Measurements from ENCODE around the gene FRMPD1.

The FRMPD1 gene

DNA sequence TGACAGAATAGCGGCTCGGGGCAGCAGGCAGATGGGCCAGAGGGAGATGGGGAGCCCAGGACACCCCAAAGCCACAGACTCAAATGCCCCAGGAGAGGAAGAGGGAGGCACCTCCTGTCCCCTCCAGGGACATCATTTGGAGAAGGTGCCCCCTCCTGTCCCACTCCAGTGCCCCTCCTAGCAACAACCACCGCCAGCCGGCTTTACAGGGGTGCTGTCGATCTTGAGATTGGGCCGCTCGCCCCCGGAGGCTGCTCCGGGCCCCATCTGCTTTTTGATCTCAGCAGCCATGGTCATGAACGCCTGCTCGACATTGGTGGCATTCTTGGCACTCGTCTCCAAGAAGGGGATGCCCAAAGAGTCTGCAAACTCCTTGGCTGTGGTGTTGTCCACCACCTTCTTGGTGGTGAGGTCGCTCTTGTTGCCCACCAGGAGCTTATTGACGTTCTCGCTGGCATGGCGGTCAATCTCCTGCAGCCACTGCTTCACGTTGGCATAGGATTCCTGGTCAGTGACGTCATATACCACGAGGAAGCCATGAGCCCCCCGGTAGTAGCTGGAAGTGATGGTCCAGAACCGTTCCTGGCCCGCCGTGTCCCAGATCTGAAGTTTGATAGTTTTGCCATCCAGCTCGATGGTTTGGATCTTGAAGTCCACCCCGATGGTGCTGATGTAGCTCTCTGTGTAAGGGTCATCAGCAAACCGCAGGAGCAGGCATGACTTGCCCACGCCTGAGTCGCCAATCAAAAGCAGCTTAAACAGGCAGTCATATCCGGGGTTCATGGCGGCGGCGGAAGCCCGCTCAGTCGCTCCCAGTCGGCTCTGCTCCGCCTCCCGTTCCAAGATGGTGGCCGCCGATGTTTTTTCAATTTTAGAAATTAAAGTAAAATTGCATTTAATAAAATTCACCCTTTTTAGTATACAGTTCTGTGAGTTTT is 14.0 kb upstream of the FRMPD1 start:
- DNase-seq (ENCODE audit: low spot score), result no peak

DNA sequence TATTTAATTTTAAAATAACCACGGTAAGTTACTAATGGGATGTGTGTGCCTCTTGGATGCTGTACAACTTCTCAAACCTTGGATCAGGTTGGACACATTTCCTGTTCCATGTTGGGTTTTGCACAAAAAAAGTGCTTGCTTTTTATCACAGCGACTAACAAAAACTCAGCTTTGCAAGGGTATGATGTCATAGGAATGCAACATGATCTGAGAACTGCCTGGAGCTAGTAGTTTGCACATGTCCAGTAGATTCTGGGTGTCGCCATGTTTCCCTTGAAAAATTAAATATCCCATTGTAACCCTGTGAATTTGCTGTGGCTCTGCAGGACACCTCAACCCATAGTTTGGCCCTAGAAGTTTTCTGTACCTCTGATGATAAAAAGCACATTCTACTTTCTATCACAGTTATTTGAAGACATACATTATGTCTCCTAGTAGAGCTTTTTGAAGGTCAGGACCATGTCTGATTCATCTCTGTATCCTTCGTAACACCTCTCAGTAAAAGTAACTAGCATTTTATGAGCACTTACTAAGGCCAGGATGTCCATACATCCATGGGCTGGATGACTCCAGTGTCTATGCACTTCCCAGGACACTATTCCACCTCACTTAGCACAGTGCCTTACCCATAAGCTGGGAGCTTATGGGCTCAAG is 11.5 kb upstream of the FRMPD1 start:
- DNase-seq (ENCODE audit: low spot score), result no peak

DNA sequence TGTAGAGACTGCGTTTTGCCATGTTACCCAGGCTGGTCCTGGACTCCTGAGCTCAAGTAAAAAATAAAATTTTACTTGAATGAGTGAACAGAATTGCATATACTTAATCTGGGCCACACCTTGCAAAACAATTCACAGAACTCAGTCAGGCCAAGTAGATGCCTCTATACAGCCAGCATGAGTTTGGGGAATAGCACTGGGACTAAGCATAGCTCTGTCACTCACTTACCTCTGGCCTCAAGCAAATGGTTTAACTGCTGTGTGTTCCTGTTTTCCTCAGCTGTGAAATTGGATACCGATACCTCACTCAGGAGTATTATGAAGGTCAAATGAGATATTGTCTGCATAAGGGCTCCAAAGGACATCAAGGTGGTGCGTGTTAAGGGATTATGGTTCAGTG is 10.9 kb upstream of the FRMPD1 start:
- DNase-seq (ENCODE audit: low spot score), result no peak

DNA sequence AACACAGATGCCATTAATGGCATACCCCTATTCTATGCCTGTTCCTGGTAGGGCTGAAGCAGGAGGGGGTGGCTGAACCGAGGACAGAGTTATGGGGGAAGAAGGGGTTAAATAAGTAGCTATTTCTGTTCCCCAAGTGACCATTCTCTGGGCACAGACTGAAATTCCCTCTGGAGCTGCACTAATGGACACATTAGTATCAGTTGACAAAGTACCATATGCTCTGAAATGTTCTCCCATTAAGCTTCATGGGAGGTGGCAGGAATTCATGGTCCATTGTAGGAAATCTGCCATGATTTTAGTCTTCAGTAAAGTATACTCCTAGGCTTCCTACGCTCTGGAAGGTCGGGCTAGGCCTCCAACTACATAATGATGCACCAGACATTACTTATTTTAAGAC is 10.5 kb upstream of the FRMPD1 start:
- no peak for DNase-seq (ENCODE audit: low spot score)

DNA sequence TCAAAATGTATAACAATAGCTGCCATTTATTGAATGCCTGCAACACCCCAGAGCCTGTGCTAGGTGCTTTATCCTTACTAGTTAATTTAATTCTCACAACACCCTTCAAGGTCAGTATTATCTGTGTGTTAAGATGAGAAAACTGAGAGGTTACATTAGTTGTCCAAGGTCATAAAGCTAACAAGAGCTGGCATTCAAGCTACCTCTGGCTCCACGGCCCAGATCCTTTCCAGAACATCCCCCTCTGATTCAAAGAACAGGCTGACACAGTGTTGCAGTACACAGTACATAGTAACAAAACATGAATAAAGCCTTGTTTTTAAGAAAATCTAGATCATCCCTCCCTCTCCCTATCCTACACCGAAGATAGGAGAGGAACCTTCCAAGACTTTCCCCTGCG is 9.4 kb upstream of the FRMPD1 start:
- DNase-seq (ENCODE audit: low spot score), result no peak

DNA sequence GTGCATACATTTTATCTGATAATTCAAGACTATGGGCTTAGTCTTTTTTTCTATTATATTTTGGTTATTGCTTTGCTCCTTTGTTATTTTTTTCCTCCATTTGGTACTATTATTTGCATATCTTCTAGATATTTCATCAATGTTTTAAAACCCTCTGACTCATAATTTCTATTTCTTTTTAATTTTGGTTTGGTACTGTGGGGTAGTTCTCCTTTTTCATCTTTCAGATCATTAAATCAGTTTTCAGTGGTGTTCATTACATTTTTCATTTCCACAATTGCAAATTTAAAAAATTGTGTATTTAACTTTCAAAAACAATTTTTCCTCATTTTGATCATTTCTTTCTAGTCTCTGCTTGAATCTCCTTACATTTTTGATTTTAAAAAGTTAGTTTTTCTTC is 7.5 kb upstream of the FRMPD1 start:
- DNase-seq (ENCODE audit: low spot score), result no peak

DNA sequence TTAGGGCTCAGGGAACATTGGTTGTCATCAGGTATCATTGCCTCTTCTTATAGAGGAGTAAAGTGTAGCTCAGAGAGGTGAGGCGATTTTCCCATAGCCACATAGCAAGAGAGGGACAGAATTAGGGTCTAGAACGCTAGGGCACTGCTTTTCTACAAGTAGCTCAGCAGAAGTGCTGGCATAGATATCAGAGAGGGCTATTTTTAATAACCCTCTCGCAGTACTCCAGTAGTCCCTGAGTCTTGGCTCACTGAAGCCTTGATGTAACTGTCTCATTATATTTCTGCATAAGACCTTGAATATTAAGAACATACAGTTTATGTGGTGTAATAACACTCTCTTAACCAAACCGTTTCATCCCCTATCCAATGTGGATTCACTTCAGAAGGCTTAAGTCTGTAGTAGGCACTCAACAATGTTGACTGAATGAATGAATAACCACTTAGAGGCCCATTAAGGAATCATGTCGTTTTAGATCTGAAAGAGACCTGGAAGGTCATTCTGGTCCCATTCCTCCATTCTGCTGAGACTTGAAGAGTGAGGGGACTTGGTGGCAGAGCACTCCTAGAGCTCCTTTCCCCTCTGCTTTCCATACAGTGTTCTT is 4.7 kb upstream of the FRMPD1 start:
- no peak for DNase-seq (ENCODE audit: low spot score)

DNA sequence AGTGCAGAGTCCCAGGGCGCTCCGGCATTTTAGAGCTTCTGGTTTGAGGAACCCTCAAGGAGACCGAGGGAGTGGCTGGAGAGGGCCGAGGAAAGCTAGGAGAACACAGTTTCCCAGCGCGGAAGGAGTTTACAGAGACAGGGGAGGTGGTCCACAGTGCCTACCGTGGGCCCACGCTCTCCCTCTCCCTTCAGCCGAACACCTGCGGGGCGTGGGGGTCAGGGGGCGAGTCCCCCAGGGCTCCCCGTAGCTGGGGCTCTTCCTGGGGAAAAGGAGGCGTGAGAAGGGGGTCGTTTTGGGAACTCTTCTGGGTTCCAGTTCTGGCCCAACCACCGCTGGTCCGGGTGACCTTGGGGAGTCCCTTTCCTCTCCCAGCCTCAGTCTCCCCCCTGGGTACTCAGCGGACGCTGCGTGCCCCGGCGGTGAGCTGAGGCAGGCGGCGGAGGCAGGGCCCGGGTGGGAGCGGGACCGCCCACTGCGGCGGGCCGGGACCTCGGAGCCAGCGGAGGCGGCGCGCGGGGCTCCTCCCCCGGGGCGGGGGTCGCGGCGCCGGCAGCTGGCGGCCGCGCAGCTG is 368 bp upstream of the FRMPD1 start:
- DNase-seq (ENCODE audit: low spot score), result no peak

DNA sequence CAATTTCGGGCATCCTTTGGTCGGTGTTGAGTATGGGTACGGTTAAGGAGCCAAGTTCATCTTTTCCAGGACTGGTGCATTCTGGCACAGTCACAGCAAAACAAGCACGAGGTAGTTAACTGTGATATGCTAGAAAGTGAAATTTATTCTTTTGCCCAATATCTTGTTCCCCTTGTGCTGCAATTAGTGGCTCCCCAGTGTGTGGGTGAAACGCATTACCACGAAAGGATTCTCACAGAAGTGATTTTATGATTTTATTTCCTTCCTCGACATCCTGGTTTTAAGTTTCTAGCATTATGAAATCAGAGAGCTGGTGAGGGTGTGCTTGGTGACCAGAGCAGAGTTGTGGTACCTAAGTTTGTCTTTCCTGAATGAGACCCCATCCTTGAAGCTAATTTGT is 1.5 kb downstream of the FRMPD1 start:
- no peak for DNase-seq (ENCODE audit: low spot score)

DNA sequence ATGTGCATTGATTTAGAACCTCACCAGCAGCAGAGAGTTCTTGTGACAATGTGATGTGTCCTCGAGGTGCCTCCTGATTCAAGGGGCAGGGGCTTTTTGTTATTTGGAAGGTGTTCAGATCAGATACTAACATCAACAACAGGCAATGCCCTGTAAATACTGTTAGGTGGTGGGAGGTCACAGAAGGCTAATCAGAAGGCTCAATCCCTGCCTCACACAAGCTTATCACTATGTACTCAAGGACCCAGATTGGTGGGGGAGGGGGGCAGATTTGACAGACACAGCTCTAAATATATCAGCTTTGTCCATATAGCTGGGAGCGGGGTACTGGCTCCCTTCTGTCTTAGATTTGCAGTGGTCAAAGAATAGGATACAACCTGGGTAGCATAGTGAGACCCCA is 2.6 kb downstream of the FRMPD1 start:
- DNase-seq (ENCODE audit: low spot score), result no peak

DNA sequence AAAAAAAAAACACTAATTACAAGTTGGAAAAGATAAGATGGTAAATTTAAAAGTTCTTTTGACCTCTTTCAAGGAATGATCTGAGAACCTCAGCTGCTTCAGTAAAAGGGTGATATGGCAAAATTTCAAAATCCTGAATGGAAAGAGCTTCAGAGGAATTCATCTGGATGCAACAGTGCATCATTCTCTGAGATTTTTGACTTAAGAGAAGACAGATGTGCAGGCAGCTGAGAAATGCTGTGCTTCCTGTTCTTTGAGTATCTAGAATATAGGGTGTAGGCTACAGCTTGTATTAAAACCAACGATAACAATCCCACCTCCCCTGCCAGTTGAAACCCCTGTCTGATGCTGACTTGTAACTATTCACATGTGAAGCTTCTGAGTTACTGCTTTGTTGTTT is 6.2 kb downstream of the FRMPD1 start:
- DNase-seq (ENCODE audit: low spot score), result no peak

DNA sequence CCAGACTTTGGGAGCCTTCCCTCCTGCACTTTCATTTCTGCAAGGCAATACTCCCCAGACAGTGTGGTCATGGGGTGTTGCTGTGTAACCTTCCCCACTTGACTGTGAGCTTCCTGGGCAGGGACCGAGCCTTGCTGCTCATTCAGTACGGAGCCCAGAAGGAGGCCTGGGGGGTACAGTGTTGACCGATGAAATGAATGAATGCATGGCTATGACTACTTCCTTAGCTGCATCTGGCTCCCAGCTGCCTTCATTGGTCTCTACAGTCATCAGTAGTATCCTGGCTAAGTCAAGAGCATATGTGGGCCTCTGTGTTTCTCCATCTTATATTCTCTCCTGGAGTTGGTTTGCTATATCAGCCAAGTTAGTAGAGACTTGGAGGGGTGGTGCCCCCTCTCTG is 9.9 kb downstream of the FRMPD1 start:
- no peak for DNase-seq (ENCODE audit: low spot score)

DNA sequence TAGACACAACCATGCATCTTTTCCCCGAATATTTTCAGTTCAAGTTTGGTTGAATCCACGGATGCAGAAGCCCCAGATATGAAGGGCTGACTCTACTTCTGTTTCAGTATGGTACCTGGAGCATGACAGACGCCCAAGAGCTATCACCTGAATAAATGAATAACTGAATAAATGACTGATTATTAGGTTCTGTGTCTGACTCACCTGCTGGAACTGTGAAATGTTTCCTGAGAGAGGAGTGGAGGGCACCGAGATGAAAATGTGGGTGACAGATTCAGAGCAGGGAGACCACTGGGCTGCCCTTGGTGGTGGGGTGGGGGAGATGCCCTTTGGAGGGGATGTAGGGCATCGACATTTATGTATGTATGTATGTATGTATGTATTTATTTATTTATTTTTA is 13.2 kb downstream of the FRMPD1 start:
- no peak for DNase-seq (ENCODE audit: low spot score)

DNA sequence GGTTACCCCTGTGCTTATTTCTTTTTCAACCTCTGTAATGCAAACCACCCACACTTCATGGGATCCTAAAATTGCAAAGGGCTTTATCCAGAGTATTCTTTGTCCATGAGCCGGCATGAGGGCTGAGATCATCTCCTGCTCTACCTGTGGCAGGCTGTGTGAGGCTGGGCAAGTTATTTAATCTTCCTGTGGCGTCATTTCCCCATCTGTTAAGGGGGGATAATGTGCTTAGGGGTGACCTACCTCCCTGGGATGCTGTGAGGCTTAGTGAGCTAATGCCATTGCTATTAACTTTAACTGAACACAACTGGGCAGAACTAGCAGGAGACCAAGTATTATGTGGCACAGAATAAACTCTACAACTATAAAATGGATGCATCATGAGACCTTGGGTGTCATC is 17.0 kb downstream of the FRMPD1 start:
- DNase-seq (ENCODE audit: low spot score), result no peak

DNA sequence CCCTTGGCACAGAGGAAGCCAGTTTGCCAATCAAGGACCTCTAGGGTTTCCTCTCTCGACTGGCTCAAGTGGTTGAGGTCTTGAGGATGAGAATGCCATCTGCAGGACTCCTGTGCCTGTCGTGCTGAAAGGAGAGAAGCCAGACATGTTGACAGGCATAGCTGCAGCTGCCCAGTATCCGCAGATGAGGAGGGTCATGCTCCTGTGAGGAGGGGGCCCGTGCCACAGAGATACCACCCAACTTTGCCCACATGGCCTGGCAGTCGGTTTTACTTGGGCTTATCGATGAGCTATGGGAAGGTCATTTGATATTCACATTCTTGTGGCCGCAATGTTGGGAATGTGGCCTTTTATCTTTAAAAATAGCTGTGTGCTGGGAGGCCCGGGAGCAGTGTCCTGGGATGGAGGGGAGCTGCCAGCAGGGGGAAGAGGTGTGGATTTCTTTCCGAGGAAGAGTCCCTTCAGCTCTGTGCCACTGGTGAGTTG is 17.4 kb downstream of the FRMPD1 start:
- peak; percentile 44 for DNase-seq (ENCODE audit: low spot score)

DNA sequence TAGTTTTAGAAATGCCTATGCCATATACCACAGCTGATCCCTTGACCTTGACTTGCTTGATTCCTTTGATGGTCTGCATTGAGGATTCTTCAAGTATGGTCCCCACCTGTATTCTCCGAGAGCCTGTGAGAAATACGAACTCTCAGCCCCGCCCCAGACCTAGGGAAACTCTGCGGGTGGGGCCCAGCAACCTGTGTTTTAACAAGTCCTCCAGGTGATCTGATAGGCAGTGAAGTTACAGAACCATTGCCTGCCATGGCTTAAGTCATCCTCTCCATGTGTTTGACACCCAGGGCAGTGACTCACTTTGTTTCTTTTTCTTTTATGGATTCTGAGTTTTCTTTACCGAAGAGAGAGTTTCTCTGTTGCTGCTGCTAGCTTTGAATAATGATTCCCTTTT is 18.5 kb downstream of the FRMPD1 start:
- no peak for DNase-seq (ENCODE audit: low spot score)

DNA sequence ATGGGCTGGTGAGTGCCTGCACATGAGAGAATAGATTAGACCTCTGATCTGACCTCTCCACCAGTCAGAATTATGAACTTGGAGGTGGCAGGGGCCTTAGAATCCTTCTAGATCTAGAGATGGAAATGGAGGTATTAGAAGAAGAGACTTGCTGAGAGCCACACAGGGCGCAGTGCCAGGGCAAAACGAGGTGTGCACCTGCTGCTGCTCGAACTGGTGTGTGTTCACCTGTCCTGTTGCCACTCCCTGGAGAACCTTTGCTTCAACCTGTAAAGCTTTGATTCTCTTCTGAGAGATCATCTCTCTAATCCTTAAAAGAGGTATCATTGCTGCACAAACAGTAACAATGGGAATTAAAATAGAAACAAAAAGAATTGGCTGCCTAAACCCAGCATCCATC is 24.9 kb downstream of the FRMPD1 start:
- DNase-seq (ENCODE audit: low spot score), result no peak

DNA sequence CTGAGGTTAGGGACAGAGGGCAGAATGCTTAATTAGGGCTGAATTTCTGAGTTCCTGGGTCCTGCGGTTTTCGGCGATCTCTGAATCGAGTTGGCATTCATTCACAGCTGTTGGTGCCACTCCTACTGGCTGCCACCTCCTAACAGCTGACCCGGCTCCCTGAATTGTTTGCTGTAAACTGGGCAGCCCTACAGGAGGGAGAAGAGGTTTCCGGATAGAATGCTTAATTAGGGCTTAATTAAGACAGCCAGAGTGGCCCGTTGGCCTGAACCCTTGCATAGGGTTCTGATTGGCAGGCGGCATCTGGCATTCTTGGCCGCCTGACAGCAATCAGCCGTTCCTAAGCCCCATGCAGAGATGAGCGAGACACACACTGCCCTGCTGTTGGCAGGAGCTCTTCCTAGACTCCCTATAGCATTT is 25.7 kb downstream of the FRMPD1 start:
- peak; percentile 8 for DNase-seq (ENCODE audit: low spot score)

DNA sequence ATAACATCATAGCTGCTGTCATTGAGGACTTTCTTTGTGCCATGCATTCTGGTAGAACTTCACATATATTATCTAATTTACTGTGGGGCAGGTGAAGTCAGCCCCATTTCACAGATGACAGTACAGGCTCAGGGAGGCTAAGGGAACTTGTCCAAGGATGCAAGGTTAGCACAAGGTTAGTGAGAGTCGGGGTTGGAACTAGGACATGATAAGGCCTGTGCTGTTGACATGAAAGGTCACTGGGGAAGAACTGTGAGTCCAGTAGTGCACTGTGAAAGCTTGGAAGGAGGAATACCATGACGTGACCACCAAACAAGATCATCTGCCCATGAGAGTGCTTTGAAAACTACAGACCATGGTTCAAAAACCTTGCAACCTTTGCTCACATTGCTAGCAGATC is 26.7 kb downstream of the FRMPD1 start:
- DNase-seq (ENCODE audit: low spot score), result no peak

DNA sequence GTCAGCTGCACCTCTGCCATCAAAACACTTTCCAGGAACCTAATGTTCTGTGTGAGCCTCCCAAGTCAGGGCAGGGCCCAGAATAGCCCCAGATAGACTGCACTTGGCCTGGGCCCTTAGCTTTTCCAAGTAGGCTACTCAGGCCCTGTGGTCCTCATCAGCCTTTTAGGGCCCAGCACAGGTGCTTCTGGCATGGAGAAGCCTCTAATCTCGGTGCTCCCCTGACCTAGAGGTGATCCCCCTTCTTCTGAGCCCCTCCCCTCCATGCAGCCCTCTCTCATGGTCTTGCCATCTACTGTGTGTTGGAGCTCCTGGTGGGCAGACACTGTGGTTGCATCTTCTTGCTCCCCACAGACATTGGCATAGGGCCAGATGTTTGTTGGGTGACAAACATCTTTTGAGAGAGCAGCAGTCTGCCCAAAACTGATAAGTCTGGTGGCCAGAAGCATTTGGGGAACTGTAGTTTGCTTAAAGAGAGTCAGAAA is 28.1 kb downstream of the FRMPD1 start:
- DNase-seq (ENCODE audit: low spot score), result peak; percentile 7

DNA sequence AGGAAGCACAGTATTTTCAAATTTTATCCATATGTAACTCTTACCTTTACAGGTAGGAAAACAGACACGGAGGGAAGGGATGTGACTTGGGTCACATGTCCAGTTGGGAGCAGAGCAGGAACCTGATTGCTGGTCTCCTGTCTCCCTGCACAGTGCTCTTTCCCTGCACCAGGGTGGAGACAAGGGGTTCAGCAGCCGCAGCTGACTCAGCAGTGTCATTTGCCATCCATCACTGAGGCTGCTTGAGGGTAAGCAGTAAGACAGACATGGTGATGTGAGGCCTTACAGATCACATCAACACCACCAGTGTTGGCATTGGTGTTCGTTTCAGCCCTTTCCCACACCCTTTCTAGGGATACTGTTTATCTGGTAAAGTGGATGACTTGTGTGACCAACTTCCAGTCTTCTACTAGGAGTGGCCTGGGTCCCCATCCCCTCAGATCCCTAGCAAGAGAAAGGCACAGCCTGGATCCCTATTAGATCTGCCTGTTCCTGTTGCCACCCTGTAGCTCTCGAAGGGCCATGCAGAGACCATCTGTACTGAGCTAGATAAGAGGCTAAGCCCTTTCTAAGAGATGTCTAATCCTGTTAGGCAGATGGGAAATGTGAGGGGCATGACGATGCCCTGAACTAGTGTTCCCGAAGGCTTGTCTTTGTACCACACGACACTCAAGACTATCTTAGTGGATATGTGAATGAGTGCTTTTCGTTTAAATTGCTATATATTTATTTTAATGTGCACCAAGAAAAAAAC is 29.1 kb downstream of the FRMPD1 start:
- DNase-seq (ENCODE audit: low spot score), result no peak

DNA sequence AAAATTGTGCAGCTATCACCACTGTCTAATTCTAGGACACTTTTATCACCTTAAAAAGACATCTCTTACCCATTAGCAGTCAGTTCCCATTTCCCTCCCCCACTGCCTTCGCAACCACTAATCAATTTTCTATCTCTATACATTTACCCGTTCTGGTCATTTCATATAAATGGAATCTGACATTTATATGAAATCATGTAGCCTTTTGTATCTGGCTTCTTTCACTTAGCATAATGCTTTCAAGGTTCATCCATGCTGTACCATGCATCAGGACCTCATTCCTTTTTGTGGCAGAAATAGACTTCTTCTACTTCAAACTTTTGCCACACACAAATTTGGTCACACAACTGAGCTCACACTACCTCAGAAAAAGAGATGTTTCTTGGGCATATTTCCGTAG is 32.2 kb downstream of the FRMPD1 start:
- DNase-seq (ENCODE audit: low spot score), result no peak

Measured in SW480 (cell line).